OCI-LY3 (cell line): ENCODE data around the gene LTBP1.

Source experiments
- CTCF ChIP-seq: fragments of 200-600, 300-600 bp; sonication (generic); IDR thresholded peaks from 2 replicates; pipeline ENCODE4 v1.5.1; 2014; ENCODE audit warnings: antibody characterized with exemption, low read length, low read depth
- EZH2phosphoT487 ChIP-seq: fragments of 200-600 bp; shearing (Covaris generic); IDR thresholded peaks from 2 replicates; pipeline ENCODE4 v1.6.1; 2018; ENCODE audit warnings: antibody characterized with exemption, mixed run types, low read depth

GRCh38 chr2:33412920-33413319 lies 466.2 kb downstream of the LTBP1 start:
- TF ChIP-seq CTCF (peak; percentile 51), EZH2phosphoT487 (no peak)
